BJ (cell line): ENCODE results near the gene IL31RA. TPM values are rescaled to one million over a fixed set of nuclear protein-coding genes. Genes with fewer than 3 reads are reported as not detected.

ENCODE experiments used
- CTCF ChIA-PET: fragments of 350-600 bp; formaldehyde crosslinking; extraction: SDS; loops from one replicate; lab custom pipeline; 2021; ENCODE audit warnings: antibody characterized with exemption, inconsistent platforms; lab: Yijun Ruan, JAX
- POLR2A ChIA-PET: fragments of 300-600 bp; sonication (Branson Sonifier 250); formaldehyde crosslinking; extraction: SDS; loops from one replicate; lab custom pipeline; 2021; ENCODE audit warnings: antibody characterized with exemption; lab: Charles Lee
- DNase-seq: peaks from one replicate; pipeline ENCODE4 v3.0.0-alpha.2; 2011; ENCODE audit warnings: low read depth
- H3K27me3 ChIP-seq: 2 replicates; pipeline ENCODE4 v1.6.0; 2011; ENCODE audit warnings: low read length; ENCODE audit not compliant: control insufficient read depth, insufficient read depth
- H3K36me3 ChIP-seq: 2 replicates; pipeline ENCODE4 v1.5.1; 2011; ENCODE audit warnings: low read length; ENCODE audit not compliant: control insufficient read depth, insufficient read depth
- H3K4me3 ChIP-seq: 2 replicates; pipeline ENCODE4 v1.5.1; 2011; ENCODE audit warnings: low read depth, mild to moderate bottlenecking, control low read depth, low read length
- polyA plus RNA-seq: library from polyadenylated mRNA; depleted of rRNA; stranded (reverse); fragments of >200 nt; gene quantifications from 2 replicates; pipeline ENCODE4 v1.2.3, GENCODE V29; 2011
- TF ChIP-seq, protein P1 (sequence below): IDR thresholded peaks from 2 replicates; pipeline ENCODE4 v1.5.1; 2011; ENCODE audit warnings: low read depth, mild to moderate bottlenecking, control low read depth, inconsistent platforms, low read length, moderate library complexity; ENCODE audit not compliant: insufficient read depth

The IL31RA gene
- polyA plus RNA-seq, 1 experiment = not detected

DNA sequence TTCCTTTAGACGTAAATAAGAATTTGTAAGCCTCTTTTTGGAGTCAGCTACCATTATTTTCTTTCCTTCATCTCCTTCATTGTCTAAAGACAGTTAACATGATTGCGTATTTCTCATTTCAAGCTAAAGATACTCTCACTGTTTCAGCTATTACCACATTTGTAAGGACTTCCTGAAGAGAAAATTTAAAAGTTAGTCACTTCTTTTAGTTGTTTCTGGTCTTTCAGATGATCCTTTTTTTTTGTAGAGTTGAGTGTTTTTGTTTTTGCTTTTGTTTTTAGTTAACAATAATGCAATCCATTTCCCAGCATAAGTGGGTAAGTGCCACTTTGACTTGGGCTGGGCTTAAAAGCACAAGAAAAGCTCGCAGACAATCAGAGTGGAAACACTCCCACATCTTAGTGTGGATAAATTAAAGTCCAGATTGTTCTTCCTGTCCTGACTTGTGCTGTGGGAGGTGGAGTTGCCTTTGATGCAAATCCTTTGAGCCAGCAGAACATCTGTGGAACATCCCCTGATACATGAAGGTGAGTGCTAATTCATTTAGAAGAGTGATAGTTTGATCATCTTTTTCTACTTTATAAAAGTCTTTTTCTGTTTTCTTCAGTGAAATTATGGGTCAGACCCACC, 2.0 kb downstream of the IL31RA start:
- ChIA-PET CTCF (no interaction called here), POLR2A (no interaction called here)
- DNase-seq = no peak
- TF ChIP-seq, protein P1, sequence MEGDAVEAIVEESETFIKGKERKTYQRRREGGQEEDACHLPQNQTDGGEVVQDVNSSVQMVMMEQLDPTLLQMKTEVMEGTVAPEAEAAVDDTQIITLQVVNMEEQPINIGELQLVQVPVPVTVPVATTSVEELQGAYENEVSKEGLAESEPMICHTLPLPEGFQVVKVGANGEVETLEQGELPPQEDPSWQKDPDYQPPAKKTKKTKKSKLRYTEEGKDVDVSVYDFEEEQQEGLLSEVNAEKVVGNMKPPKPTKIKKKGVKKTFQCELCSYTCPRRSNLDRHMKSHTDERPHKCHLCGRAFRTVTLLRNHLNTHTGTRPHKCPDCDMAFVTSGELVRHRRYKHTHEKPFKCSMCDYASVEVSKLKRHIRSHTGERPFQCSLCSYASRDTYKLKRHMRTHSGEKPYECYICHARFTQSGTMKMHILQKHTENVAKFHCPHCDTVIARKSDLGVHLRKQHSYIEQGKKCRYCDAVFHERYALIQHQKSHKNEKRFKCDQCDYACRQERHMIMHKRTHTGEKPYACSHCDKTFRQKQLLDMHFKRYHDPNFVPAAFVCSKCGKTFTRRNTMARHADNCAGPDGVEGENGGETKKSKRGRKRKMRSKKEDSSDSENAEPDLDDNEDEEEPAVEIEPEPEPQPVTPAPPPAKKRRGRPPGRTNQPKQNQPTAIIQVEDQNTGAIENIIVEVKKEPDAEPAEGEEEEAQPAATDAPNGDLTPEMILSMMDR = no peak
- H3K36me3 ChIP-seq = no peaks in the 10 kb centered on the region
- H3K4me3 ChIP-seq = no peak overlapping the region
- H3K27me3 ChIP-seq = no peaks in the 10 kb centered on the region

DNA sequence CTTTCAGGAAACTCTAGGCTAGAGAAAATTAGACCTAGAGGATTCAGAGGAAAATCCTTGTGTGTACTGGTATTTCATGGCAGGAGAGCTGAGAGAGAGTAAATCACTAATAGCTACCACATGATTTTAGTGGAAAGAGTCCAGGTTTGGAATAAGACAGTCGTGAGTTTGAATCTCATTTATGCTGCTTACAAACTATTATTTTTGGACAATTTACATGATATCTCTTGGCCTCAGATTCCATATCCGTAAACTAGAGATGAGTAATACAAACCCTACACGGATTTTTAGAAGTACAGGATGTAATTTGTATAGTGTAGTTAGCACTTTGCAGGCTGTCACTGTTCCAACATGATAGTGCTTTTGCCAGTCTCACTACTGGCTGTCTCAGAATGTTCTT, 2.7 kb downstream of the IL31RA start:
- ChIA-PET POLR2A (interaction anchor here (0.7 kb wide), 1 partner anchor 75 kb away, joined by 5 read pairs; no protein-coding TSS in a partner anchor), CTCF (interaction anchor here (0.7 kb wide), 1 partner anchor 25 kb away, joined by 3 read pairs; no protein-coding TSS in a partner anchor)
- Histone ChIP-seq H3K36me3 (no peaks in the 10 kb centered on the region), H3K4me3 (no peak overlapping the region), H3K27me3 (peaks cover 1% of the 10 kb centered on the region; the same call in 1 of the 2 replicates)
- peak; percentile 23 for DNase-seq
- TF ChIP-seq, protein P1 = no peak

DNA sequence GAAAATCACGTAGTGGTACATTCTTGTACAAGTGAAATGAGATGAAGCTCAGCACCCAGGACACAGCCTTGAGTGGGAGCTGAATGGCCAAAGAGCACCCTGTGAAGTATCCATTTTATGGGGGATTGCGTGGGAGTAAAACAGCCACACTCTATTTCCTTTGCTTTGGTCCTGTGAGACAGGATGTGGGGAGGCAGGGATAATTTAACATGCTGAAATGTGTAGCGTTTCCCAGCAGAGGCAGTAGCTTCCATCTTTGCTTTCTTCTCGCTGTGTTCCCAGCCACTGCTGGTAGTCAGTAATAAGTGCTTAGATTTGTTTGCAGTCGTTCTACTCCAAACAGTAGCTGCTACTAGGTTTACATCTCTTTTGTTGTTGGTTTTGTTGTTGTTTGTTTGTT, 4.4 kb downstream of the IL31RA start:
- Histone ChIP-seq H3K4me3 (no peak overlapping the region), H3K27me3 (peaks cover 3% of the 10 kb centered on the region; the same call in 1 of the 2 replicates), H3K36me3 (no peaks in the 10 kb centered on the region)
- TF ChIP-seq, protein P1 = no peak
- CTCF ChIA-PET = interaction anchor here (0.7 kb wide), 1 partner anchor 439 kb away, joined by 3 read pairs; no protein-coding TSS in a partner anchor
- POLR2A ChIA-PET = no interaction called here
- DNase-seq = no peak

DNA sequence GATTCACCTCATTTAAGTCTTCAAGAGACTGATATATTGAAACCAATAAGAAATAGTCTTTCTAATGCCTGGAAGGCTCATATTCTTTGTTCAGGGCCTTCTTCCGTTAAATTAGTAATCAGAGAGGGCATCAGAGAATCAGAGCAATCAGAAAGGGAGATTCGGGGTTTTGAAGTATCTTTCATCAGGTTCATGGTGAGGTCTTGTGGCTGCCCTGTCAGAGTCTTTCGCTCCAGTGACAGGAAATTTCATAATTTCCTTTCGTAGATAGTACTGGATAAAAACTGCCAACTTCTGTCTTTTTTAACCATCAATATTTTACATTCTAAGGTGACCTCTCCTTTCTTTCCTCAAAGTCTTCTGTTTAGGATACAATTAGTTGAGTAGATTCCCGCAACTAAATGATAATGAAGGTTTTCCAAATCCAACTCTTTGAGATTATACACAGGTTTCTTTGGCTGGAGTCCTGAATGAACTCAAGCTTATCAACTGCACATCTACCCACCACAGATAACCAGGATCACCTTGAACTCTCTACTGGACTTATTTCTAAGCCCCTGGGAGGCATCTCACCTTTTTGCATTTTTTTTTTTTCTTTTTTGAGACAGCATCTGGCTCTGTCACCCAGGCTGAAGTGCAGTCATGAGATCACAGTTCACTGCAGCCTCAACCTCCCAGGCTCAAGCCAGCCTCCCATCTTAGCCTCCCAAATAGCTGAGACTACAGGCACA, 5.5 kb downstream of the IL31RA start:
- H3K36me3 ChIP-seq = no peaks in the 10 kb centered on the region
- POLR2A ChIA-PET = no interaction called here
- CTCF ChIA-PET = interaction anchor here (0.6 kb wide), 1 partner anchor 31 kb away, joined by 4 read pairs; no protein-coding TSS in a partner anchor
- no peak overlapping the region for H3K4me3 ChIP-seq
- DNase-seq = no peak
- peaks cover 3% of the 10 kb centered on the region; the same call in 1 of the 2 replicates for H3K27me3 ChIP-seq
- TF ChIP-seq, protein P1 = no peak

DNA sequence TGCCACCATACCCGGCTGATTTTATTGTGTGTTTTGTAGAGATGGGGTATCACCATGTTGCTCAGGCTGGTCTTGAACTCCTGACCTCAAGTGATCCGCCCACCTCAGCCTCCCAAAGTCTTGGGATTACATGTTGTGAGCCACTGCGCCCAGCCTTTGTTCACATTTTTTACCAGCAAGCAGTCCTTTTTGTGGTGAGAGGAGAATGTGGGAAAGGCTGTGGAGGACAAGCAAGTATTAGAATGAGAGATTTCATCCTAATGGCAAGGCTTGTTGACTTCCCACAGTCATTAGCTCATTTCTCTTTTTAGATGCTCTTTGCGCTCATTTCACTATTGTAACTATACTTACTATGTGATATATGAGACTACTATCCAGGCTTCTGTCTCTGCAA, 6.1 kb downstream of the IL31RA start:
- no peak overlapping the region for H3K4me3 ChIP-seq
- H3K27me3 ChIP-seq = peaks cover 3% of the 10 kb centered on the region; the same call in 1 of the 2 replicates
- no peak for DNase-seq
- no peaks in the 10 kb centered on the region for H3K36me3 ChIP-seq
- TF ChIP-seq, protein P1 = no peak
- CTCF ChIA-PET = no interaction called here
- POLR2A ChIA-PET = no interaction called here
